GM21390 (cell line): ENCODE measurements around the gene CAMSAP3.

ENCODE experiments used
- ATAC-seq: cut with Tn5 transposase; IDR thresholded peaks from one replicate; pipeline ENCODE4 v1.9.1; 2021; ENCODE audit not compliant: unreplicated experiment

Gene CAMSAP3

DNA sequence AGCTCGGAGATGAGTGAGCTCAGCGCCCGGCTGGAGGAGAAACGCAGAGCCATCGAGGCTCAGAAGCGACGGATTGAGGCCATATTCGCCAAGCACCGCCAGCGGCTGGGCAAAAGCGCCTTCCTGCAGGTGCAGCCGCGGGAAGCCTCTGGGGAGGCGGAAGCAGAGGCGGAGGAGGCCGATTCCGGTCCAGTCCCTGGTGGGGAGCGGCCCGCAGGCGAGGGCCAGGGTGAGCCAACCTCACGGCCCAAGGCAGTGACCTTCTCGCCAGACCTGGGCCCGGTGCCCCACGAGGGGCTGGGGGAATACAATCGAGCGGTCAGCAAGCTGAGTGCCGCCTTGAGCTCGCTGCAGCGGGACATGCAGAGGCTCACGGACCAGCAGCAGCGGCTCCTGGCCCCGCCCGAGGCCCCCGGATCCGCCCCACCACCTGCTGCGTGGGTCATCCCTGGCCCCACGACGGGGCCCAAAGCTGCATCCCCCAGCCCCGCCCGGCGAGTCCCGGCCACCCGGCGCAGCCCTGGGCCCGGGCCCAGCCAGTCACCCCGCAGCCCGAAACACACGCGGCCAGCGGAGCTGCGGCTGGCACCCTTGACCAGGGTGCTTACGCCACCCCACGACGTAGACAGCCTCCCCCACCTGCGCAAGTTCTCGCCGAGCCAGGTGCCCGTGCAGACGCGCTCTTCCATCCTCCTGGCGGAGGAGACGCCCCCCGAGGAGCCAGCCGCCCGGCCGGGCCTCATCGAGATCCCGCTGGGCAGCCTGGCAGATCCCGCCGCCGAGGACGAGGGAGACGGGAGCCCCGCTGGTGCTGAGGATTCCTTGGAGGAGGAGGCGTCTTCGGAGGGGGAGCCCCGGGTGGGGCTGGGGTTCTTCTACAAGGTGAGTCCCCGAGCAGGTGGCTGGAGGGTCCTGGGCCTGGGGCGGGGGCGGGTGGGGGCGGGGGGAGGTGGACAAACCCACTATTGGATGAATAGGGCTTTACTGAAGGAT is 16.9 kb downstream of the CAMSAP3 start:
- no peak for ATAC-seq

DNA sequence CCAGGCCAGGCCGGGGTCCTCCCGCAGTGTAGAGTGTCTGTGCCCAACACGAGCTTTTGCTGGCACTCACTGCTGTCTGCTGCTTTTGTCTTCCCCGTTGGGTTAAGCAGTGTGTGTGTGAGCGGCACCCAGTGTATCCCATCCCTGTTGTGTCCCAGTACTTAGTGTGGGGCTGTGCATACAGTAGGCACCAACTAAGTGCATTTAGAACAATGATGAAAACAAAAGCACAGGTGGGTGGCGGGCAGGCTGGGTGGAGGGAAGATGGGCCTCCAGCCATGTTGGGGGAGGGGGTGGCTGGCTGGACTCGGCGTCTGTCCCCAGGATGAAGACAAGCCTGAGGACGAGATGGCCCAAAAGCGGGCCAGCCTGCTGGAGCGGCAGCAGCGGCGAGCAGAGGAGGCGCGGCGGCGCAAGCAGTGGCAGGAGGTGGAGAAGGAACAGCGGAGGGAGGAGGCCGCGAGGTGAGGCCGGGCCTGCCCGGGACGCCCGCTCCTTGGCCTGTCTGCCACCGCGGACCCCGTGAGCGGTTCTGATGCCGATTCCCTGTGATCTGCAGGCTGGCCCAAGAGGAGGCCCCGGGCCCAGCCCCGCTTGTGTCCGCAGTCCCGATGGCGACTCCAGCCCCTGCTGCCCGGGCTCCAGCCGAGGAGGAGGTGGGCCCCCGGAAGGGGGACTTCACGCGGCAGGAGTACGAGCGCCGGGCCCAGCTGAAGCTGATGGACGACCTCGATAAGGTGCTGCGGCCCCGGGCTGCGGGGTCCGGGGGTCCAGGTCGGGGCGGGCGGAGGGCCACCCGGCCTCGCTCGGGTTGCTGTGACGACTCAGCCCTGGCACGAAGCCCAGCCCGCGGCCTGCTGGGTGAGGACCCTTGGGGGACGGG is 19.4 kb downstream of the CAMSAP3 start:
- no peak for ATAC-seq

DNA sequence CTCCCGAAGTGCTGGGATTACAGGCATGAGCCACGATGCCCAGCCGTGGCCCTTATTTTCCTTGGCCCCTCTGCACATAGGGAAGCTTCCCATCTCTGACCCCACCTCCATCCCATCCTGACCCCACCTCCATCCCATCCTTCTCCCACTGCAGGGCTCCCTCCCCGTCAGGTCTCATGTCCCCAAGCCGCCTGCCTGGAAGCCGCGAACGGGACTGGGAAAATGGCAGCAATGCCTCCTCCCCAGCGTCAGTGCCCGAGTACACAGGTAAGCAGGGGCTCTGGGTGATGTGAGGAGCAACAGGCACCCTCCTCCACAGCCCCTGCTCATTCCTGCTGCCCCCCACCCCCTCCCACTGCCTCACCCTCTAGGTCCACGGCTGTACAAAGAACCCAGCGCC is 21.5 kb downstream of the CAMSAP3 start:
- ATAC-seq, result no peak

DNA sequence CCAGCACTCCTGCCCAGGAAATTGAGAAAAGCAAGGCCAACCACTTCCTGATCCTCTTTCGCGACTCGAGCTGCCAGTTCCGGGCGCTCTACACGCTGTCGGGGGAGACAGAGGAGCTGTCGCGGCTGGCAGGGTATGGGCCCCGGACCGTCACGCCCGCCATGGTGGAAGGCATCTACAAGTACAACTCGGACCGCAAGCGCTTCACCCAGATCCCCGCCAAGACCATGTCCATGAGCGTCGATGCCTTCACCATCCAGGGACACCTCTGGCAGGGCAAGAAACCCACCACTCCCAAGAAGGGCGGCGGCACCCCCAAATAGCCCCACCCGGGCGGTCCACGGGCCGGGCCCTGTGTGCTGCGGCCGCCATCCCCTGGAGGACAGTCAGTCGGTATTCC is 22.1 kb downstream of the CAMSAP3 start:
- ATAC-seq, result no peak

DNA sequence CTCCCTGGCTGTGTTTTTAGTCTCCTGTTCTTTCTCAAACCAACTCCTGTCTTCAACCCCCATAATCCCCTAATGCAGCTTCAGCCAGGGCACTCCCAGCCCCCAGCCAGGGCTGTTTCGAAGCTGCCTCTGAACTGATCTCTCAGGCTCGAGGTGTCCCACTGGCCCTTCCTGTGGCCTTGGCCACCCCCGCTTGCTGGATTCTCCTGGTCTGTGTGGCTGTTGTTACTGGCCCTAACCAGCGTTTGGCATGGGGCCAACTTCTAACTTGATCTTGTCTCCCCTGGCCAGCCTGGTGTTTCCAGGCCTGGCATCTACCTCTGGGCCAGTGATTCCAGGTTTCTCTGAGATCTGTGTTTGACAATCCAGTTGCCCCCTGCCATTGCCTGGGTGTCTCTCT is 22.7 kb downstream of the CAMSAP3 start:
- ATAC-seq, result no peak

DNA sequence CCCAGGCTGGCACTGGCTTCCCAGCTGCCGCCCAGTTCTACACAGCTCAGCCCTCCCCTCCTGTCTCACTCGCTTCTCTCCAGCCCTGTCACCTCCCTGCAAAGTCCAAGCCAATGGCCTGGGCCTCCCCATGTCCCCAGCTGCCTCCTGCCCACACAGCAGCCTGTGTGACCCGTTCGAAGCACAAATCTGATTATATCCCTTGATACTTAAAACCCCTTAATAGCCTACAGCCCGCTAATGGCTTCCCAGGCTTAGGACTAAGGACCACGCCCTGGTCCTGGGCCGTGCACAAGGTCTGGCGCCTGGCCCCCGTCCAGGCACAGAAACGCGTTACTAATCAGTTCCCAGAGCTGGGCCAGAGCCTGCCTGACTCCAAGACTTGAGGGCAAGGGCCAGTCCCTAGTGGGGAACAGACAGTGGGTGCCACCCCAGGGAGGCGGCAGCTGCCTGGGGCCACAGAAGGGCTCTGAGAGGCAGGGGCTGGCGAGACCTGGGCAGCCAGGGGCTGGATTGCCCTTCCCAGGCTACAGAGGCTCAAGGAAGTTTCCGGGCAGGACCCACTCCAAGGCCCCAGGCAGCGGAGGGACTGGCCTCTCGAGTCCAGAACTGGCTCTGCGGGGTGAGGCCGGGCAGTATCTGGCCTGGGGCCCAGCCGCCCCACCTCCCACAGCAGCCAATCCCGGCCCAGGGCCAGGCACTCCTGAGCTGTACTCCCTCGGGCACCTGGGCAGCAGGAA is 23.3 kb downstream of the CAMSAP3 start:
- ATAC-seq, result no peak

GRCh38 chr19:7619671-7620441 is 24.2 kb downstream of the CAMSAP3 start:
- no peak for ATAC-seq

DNA sequence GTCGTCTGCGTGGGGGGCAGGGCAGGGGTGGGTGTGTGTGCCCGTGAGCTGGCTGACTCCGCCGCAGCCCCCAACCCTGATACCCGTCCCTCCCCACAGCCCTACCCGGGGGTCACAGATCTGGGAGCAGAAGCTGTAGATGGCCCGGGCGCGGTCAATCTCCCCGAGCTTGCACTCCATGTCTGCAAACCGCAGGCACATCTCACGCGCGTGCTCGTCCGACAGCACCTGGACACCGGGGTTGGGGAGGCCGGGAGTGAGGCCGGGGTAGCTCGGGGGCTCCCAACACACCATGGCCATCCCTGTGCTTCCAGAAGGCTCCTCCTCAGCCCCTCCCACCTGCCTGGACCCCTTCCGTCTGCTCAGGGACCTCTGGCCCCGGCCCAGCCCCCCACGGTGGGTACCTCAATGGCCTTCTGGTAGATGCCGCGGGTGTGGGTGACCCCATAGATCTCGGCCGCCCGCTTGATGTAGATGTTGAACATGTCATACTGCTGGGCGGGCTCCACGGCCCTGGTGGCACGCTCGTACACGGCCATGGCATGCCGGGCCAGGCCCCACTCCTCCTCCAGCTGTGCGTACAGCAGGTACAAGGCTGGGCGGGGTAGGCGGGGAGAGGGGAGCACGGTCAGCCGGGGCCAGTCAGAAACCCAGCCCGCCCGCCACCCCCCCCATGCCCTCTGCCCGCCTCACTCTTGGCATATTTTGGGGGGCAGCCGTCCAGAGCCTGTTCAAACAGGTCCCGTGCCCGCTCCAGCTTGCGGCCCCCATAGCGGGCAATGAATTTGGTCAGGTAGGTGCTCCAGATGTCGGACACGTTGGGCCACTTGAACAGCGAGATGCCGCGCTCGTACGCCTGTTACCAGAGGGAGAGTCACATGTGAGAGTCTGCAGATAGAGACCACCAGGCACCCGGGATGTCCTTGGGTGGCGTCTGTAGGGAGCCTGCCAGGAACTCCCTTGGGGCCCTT is 25.1 kb downstream of the CAMSAP3 start:
- no peak for ATAC-seq

DNA sequence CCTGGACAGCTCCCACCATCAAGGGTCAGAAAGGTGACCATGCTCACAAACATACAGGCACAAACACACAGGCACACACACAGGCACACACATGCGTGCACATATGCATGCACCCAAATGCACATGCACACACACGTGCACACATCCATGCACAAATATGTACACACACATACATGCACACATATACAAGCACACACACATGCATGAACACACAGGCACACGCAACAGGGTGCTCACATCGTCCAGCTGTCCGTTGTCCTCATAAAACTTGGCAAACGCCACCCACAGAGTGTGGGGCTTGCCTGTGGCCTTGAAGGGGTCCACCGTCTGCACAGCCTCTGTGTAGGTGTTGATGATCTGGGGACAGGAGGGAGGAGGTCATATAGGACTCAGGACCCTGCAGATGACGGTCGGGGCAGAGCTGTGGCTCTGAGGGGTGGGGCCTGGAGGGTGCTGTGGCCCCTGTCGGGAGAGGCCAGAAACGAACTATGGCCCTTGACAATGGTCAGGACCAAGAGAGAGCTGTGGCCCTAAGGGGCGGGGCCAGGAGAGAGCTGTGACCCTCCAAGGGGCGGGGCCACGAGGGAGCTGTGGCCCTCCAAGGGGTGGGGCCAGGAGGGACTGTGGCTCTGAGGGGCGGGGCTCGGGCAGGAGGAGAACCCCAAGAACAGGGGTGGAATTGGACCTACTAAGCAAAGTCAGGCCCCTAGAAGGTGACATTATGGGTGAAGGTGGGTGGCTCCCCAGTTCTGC is 27.4 kb downstream of the CAMSAP3 start:
- no peak for ATAC-seq

DNA sequence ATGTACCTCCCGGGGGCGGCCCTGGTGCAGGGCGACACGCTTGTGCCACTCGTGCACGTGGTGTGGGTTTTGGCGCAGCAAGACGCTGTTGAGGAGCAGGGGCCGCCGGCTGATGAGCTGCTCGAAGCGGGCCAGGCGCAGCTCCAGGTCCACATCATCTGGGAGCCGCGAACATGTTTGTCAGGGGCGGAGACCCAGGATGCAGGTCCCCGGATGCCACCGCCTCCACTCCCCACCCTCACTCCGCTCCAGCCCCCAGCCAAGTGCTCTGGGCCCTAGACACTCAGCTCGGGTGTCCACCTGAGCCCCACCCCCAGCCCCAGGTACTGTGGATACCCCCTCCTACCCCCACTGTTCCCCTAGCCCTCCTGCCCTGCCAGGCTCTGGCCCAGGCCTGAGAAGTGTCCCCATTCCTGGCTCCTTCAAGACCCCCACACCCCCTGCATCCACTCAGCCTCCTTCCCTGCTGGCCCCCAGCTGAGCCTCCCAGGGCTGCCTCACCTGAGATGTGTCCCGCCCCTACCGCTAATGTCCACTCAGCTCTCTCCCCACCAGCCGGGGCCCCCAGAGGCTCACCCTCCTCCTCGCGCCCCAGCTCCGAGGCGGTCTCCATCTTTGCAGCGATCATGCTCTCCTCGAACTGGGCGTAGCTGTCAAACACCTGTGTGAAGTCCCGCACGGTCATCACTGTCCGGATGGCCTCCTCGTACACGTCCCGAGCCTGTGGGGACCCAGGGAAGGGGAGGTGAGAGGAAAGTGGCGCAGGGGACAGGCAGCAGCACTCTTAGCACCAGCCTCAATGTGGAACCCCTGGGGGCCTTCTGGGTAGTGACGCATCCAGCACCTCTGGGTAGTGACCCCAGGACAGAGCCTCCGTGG is 28.3 kb downstream of the CAMSAP3 start:
- no peak for ATAC-seq

GRCh38 chr19:7624810-7625209 is 29.1 kb downstream of the CAMSAP3 start:
- ATAC-seq, result no peak

DNA sequence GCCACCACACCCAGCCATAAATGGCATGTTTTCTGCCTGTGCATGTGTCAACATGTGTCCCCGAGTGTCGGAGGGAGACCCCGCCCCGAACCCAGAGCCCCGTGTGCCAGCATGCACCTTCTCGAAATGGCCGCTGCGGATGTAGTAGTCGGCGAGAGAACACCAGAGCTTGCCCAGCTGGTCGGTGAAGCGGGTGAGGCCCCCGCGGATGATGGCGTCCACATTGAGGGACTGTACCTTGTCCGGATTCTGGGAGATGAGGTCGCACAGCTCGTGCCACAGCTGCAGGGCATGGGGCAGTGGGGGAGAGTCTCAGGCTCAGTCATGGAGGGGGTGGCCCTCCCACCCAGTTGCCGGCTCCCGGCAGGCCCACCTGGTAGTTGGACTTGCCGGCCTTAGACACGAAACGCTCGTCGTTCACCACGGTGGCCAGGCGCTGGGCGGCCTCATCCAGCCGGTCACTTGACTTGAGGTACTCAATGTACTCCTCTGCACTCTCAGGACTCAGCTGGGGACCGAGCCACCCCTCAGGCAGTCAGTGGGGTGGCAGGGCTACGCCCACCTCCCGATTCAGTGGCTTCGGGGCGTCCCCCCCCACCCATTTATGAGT is 30.2 kb downstream of the CAMSAP3 start:
- no peak for ATAC-seq

DNA sequence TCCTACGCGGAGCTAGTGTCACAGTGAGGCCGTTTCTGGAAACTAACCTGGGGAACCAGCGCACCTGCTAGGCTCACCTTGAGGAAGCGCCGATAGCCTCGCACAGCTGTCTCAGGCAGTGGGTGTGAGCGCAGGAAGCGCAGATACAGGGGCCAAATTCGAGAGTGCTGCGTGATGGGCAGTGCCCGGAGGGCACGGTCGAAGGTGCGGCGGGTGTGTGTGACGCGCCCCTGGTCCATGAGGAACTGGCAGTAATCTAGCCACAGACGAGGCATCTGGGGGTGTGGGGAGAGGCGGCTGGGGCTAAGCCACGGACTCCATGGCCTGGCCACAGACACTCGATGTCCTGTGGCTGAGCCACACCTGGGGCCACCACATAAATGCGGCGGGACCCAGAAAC is 31.5 kb downstream of the CAMSAP3 start:
- ATAC-seq, result no peak

- ATAC-seq, result no peak
Measured at GRCh38 chr19:7628589-7629311, 33.1 kb downstream of the CAMSAP3 start.

GRCh38 chr19:7629347-7630054 is 33.8 kb downstream of the CAMSAP3 start, which contains the start of the genes PET100 and XAB2:
Gene PET100, plus strand, starts transcription at chr19:7629793. Its CDS starts 41 bp downstream, at chr19:7629834.
Gene XAB2, minus strand, starts transcription at chr19:7629545. Its CDS starts 18 bp downstream, at chr19:7629527.
- peak; percentile 88 for ATAC-seq

DNA sequence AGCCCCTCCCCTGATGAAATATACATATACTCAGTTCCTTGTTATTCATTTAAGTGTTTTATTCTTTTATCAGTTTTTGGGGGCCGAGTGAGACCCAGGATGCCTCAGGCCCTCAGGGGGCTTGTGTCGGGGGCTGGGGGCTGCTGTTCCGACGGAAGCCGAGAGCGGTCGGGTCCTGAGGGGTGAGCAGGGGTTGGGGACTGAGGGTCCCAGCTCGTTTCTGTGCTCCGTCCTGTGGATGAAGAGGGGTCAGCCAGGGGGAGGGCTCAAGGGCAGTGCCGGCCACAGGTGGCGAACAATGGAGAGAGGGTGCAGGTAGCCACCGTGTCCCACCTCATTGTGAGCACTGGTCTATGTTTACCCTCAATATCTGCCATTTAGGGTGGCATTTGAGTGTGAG is 35.9 kb downstream of the CAMSAP3 start:
- no peak for ATAC-seq
